Effector CD8-positive, alpha-beta T cell (primary cell): ENCODE results near the gene ATP5PO.
A peak's percentile ranks its signal among the peaks of the same experiment; 100 is the strongest.
"Not testable (repeated sequence)": the region's sequence is repeated elsewhere in the genome, so short reads cannot be mapped to it uniquely, and the experiment has no call there.

ENCODE experiments used
- DNase-seq: peaks from one replicate; lab custom pipeline; 2025; lab: John Stamatoyannopoulos, UW

Gene ATP5PO

GRCh38 chr21:33940881-33941245 lies 25.3 kb upstream of the ATP5PO start:
- no peak for DNase-seq

- no peak for DNase-seq
Measured at GRCh38 chr21:33940164-33940880, 24.7 kb upstream of the ATP5PO start.

- no peak for DNase-seq
Measured at GRCh38 chr21:33939226-33939625, 23.6 kb upstream of the ATP5PO start.

- DNase-seq: no peak
Measured at GRCh38 chr21:33938381-33938780, 22.8 kb upstream of the ATP5PO start.

GRCh38 chr21:33937931-33938339 lies 22.3 kb upstream of the ATP5PO start:
- no peak for DNase-seq

GRCh38 chr21:33937146-33937545 lies 21.5 kb upstream of the ATP5PO start:
- no peak for DNase-seq

GRCh38 chr21:33936301-33937038 lies 20.9 kb upstream of the ATP5PO start:
- DNase-seq: peak; percentile 33

GRCh38 chr21:33932731-33933130 lies 17.1 kb upstream of the ATP5PO start:
- no peak for DNase-seq

- no peak for DNase-seq
Measured at GRCh38 chr21:33931799-33932390, 16.3 kb upstream of the ATP5PO start.

GRCh38 chr21:33931052-33931798 lies 15.6 kb upstream of the ATP5PO start:
- peak; percentile 49 for DNase-seq

- DNase-seq: not testable (repeated sequence)
Measured at GRCh38 chr21:33926248-33926647, 10.6 kb upstream of the ATP5PO start.

GRCh38 chr21:33924766-33925100 lies 9.1 kb upstream of the ATP5PO start:
- DNase-seq: no peak

GRCh38 chr21:33924079-33924765 lies 8.6 kb upstream of the ATP5PO start:
- DNase-seq: peak; percentile 86

GRCh38 chr21:33917421-33917820 lies 1.8 kb upstream of the ATP5PO start:
- no peak for DNase-seq

- DNase-seq: no peak
Measured at GRCh38 chr21:33916200-33916567, 580 bp upstream of the ATP5PO start.

GRCh38 chr21:33914188-33914587 lies 1.4 kb downstream of the ATP5PO start:
- DNase-seq: no peak

GRCh38 chr21:33909756-33910155 lies 5.8 kb downstream of the ATP5PO start:
- no peak for DNase-seq

GRCh38 chr21:33908760-33909159 lies 6.8 kb downstream of the ATP5PO start:
- DNase-seq: no peak

- no peak for DNase-seq
Measured at GRCh38 chr21:33904041-33904440, 11.6 kb downstream of the ATP5PO start.

- no peak for DNase-seq
Measured at GRCh38 chr21:33902349-33902748, 13.3 kb downstream of the ATP5PO start.

- DNase-seq: no peak
Measured at GRCh38 chr21:33901412-33902288, 14.0 kb downstream of the ATP5PO start.
